HG02571 (cell line): ENCODE measurements around the gene CAPN14.

ENCODE experiments used
- ATAC-seq: cut with Tn5 transposase; IDR thresholded peaks from one replicate; pipeline ENCODE4 v1.9.1; 2021; ENCODE audit warnings: mild to moderate bottlenecking, moderate library complexity; ENCODE audit not compliant: unreplicated experiment

CAPN14 gene

DNA sequence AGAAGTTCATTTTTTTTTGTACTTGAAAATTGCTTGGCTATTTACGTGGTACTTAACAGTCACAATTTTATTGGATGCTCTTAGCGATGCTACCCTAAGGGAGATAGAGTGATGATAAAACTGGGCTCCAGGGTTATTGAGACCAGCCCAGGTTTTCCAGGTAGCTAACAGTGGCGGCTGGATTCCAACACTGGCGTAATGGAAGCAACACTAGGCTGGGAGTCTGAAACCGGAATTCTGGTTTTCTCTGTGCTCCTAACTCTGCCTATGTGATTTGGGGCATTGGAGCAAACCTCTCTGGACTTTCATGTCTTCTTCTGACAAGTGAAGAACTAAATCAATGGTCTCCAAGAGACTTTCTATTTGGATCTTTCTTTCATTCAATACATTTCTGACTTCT is 69.7 kb downstream of the CAPN14 start:
- no peak for ATAC-seq

DNA sequence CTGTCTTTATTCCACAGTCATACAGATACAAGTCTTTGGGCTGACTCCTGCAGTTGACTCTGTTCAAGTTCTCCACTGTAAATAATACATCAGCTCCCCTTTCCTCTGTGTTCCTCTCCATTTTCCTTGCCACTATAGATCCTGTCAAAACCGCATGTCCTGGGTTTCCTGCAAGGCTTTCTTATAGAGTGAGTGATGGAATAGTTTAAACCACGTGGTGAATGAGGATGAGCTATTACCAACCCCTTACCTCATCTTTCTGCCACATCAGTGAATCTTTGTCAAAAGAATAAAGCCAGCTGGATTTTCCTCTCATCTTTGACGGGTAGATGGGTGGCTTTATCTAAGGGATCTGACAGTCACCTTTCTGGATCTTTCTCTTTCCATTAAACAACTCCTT is 75.2 kb downstream of the CAPN14 start:
- no peak for ATAC-seq

DNA sequence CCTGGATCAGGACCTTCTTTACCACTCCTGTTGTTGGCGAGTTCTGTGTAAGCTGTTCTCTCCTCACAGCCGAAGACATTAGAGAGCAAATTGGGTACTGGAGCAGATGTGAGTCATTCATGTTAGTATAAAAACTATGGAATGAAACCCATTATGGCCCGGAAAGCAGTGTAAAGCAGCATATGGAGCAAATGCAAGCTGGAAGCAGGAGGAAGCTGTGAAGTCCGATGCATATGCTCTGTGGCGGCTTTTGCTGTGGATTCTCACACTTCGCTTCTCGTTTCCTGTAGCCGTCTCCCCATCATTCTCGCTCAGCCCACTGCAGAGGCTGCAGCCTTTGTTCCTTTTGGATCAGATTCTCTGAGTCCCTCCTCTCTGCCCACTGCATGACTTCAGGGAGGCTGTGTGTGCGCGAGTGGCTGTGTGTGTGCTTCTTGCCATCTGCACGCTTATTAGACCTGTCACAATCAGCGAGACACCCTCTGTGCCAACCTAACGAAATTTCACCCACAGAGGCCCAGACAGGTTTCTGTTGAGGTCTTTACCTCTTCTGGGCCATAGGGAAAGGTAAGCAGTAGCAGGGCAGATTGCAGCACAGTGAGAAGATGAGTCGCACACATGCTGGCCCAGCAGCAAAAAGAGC is 75.8 kb downstream of the CAPN14 start:
- ATAC-seq = no peak

DNA sequence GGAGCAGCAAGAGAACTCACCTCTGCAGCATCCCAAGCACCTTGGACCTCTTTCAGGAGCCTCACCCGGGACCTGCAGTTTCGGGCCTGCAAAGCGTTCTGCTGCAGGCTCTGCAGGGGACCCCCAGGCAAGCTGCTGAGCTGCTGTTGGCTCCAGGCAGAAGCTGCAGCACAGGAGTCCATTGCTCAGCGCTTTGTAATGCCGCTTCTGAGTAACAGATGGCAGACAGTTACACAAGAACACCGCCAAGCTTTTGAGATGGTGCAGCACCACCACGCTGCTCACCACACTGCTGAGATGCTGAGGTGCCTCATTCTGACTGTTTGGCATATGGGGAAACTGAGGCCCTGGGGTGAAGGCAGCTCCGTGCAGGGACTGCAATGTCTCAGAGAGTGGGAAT is 77.2 kb downstream of the CAPN14 start:
- ATAC-seq = no peak

DNA sequence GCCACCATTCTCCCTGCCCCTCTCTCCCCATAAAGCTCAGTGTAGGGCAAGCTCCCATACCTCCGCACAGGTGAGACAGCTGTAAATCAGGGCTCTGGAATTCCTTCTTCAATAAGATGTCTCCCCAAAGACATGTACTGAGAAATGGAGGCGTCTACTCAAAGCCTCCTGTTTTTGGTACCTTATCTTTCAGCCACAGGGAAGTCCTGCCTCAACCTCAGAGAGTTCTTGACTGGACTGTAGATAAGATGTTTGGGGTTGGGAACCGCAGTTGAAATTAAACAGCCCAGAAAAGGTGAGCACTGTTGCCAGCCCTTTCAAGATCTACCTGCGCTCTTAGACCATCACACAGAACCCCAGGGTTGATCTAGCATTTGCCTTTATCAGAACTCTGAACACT is 77.6 kb downstream of the CAPN14 start:
- ATAC-seq = no peak

DNA sequence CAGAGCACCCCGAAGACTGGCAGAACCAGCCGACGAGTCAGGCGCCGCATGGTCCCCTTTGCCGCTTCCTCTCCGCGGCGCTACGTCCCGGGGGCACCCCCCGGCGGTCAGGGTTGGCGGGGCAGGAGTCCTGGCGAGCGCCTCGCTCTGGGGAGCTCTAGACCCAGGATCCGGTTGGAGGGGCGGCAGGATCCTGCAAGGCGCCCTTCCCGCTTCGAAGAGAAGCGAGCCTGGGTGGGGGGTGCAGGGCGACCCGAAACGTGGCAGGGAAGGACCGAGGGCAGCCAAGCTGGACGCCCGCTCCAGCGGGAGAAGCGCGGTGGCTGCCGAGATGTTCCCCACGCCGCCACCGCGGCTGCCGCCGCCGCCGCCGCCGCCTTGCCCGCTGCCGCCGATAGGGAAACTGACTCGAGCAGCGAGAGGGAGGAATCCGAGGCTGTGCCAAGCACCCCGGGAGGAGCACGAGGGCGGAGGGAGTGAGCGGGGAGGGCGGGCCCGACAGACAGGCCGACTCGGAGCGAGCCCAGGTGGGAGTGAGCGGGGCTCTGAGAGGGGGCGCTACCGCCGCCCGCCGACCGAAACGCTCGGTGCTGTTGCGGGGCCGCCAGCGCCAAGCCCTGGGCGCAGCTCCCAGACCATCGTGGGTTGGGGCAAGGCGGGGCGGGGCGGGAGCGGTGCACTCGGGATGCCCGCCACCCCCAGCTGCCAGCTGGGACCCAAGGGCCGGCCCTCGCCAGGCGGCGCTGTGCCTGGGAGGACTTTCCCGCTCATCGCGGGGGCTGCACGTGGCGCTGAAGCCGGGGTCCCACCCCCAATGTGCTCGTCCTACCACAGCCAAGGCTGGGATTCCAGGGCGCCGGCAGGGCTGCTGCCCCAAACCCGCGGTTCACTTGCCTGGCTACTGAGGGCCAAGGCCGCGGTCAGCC is 79.0 kb downstream of the CAPN14 start, which contains the start of gene GALNT14:
TSS of gene GALNT14 (minus strand) at position 404 of the 926 bp plus-strand sequence. CDS start at position 50, 354 bp downstream.
- no peak for ATAC-seq

DNA sequence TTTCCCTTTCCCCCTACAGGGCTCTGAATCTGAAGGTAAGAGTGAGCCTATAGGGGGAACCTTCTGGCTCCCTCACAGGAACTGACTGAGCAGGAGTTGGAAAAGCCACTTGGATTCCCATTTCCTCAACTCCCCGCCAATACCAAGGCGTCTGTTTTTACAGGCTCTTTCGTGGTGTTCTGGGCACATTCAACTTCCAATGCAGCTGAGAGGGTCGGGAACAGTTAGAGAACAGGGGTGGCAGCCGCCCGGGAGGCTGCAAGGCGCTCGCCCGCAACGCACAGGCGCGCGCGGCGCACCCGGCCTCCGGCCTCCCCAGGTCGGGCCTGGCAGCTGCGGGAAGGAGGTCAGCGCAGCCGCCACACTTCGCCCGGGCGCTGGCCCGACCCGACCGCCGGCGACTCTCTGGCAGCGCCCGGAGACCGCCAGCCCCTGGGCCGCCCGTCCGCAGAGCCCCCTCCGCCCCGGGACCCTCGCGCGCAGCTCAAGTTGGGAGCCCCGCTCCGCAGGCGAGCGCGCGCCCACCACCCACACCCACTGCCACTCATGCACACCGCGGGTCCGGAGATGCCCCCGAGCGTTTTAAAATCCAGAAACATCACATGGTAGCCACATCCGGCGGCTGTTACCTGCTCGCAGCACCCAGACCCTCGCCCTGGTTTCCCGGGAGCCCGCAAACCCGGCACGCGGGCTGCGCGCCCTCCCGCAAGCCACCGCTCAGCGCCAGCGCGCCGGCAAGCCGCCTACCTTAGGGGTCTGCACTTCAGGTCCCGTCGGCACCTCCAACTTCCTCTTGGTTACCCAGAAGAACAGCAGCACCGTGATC is 79.9 kb downstream of the CAPN14 start:
- no peak for ATAC-seq

DNA sequence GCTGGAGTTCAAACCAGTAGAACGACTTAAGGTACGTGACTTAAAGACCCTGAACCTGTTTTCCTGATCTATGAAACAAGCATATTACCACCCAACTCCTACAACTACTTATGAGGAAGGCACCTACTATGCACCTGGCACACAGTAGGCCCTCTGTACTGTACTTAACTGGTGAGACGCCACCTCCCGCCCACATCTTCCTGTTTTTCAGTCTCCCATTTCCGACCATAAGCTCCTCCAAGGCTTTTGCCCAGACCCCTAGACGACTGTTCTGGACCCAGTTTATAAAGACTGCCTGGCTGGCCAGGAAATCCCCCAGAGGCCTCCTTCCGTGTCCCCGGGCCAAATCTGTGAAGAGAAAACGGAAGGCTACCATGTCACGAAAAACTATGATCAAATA is 80.6 kb downstream of the CAPN14 start:
- ATAC-seq = no peak

DNA sequence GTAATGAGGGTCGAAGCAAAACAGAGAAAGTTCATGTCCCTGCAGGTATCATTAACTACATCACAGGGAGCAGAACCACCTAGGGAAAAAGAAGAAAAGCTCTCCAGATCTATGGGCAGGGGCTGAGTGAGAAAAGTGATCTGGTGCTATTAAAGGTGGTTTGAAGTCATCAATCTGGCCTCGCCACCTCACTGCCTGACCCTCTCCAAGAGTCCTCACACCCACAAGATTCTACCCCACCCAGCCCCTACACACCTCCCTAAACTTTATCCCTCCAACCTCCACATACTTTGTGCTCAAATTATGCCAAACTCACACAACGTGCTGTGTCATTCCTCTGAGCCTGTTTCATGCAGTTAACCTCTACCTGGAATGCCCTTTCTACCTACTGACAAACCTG is 81.3 kb downstream of the CAPN14 start:
- ATAC-seq = no peak

DNA sequence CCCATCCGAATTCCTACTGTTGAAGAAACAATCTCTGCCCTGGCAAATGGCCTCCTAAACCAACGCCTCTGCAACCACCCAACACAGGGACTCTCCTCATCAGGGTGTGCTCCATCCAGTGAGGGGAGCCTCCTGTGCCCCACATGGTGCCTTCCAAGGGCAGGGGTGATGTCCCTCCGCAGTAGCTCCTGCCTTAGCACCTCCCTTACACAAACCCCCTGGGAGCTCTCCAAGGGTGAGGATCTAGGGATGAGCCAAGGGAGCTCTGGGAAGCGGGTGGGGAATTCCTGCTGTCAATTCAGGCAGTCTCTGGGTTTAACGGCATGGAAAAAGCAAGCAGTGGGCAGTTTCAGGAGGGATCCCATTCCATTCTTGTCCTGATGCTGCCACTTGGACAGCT is 82.8 kb downstream of the CAPN14 start:
- no peak for ATAC-seq

DNA sequence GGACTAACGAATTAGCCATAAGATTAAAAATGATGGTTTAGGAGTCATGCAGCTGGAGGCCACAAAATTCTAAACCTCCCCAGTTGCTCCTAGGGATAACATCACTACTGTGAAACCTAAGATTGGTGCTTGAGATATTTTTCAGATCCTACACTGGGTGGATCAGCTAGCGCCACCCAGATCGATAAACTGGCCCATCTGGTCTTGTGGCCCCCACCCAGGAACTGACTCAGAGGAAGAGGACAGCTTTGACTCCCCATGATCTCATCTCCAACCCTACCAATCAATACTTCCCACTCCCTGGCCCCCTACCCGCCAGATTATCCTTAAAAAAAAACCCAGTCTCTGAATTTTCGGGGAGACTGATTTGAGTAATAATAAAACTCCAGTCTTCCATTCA is 84.5 kb downstream of the CAPN14 start:
- ATAC-seq = no peak

DNA sequence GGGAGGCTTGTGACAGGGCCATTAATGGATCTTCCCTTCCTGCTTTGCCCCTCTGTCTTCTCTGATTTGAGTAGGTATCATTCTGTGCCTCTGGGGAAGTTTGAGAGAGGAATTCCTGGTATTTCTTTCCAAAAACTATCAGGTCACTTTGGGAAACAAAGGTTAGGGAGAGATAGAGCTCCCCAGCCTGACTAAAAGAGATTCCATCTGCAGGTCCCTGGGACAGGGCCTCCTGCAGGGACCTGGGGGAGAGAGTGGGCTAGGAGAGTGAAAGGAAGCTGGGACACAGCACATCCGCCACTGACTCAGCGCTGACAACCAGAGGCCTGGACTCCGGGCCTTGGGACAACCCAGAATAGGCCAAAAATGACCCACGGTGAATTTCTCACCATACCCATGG is 85.4 kb downstream of the CAPN14 start:
- ATAC-seq = no peak

DNA sequence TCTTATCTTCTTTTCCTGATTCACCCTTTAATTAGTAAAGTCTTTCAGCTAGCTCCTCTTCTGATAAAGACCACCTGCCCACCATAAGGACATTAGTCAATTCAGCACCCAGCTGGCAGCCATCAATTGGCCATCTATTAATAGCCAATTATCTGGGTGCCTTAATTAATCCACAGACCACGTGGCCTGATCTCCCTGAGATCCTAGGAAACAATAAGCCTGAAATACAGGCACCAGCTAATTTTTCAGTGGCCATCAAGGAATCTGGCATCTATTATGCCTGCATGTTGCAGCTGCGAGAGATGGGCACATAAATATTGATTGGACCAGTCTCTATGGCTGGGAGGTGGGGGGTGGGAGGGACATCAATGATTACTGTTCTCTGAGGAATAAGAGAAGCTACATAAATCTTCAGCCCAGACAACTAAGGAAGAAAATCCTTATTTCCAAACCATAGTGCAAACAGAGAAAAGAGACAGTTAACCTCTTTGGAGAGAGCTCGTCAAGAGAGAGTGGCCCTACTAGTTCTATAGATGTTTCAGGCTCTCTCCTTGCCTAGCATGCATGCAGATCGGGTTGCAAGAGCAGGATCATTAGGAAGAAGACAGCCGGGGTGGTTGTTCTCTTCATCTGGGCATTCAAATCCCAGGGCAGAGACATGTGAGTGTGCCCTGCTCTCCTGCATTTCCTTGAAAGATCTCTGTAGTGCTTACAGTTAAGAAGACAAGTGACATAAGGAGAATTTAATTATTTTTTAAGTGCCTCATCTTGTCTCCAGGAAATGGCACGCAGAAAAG is 87.7 kb downstream of the CAPN14 start:
- ATAC-seq = no peak

DNA sequence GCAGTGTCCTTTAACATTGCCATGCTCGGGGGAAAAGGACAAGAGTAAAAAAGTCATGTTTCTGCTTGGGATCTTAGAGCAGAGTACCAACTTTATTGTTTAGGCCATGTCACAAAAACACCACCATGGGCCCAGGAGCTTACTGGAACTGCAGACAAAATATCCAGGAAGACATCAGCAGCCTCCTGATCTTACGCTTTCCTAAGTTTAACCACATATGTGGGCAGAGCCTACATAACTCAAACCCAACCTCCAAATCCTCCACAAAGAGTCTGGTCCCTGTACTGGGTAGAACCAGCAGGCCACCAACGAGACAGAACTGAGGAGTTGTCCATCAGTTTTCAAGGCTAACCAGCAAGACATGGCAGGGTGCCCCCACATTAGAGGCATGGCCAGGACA is 89.4 kb downstream of the CAPN14 start:
- ATAC-seq = no peak

DNA sequence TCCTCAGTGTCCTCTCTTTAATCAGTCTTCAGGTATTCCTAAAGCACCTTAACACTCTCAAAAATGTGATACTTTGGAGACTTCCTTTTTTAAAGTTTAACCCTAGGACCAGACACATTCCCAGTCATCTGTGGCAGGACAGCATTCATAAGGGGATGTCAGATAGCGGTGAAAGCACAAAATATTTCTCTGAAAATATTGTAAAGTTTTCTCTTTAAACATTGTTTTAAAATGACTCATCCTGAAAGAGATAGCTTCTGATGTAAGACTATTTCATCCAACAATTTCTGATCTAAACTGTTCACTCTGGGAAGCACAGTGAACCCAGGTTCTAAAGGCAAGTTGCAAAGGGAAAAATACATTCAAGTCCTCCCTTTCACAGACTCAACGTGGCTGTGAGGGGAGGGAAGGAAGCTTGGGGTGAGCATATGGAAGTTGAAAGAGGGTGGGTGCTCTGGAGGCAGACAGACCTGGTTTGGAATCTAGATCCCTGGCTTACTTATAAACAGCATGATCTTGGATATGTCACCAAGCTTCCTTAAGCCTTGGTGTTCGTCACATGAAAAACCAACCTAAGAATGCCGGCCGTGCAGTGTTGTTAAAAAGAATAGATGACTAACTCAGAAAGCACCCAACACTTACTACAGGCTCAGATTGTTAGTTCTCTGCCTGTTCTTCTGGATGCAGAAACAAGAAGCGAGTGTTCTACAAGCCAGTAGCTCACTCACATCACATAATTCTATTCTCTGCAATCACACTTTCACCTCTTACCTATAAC is 91.2 kb downstream of the CAPN14 start:
- no peak for ATAC-seq

DNA sequence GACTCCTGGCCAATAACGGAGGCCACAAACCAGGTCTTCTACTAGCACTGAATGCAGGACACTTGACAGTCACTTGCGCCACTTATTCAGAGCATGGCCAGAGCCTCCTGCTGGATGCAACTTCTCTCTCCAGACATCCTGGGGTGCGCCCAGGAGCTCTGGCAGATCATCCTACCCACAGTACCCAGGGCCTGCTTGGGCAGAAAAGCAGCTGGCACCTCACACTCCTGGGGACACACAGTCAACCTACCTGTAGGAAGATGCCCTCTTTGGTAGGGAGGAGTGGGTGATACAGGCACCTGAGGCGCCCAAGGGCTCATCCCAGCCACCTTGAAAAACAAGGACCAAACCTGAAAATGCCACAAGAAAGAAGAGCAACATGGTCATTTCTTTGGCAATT is 92.4 kb downstream of the CAPN14 start:
- ATAC-seq = no peak
